Karpas-422 (cell line): ENCODE measurements around the gene HACL1. TPM values are rescaled to one million over a fixed set of nuclear protein-coding genes. Genes with fewer than 3 reads are reported as not detected.
"Not testable (repeated sequence)": the region's sequence is repeated elsewhere in the genome, so short reads cannot be mapped to it uniquely, and the experiment has no call there.

Source experiments
- DNase-seq: peaks from one replicate; pipeline ENCODE4 v3.0.0-alpha.2; 2015
- H2AFZ ChIP-seq: fragments of 200-600 bp; sonication (generic); 2 replicates; pipeline ENCODE4 v1.6.1; 2014; ENCODE audit warnings: antibody characterized with exemption, low read length, mixed read lengths
- H3K27ac ChIP-seq: fragments of 200-600 bp; sonication (generic); 2 replicates; pipeline ENCODE4 v1.5.1; 2014; ENCODE audit warnings: mild to moderate bottlenecking, low read length, moderate library complexity
- H3K27me3 ChIP-seq: fragments of 200-600 bp; sonication (generic); 2 replicates; pipeline ENCODE4 v1.6.1; 2014; ENCODE audit warnings: low read length, mixed read lengths
- H3K36me3 ChIP-seq: fragments of 200-600 bp; sonication (generic); 2 replicates; pipeline ENCODE4 v1.6.1; 2014; ENCODE audit warnings: low read length, mixed read lengths; ENCODE audit not compliant: insufficient read depth
- H3K4me1 ChIP-seq: fragments of 200-600 bp; sonication (generic); 2 replicates; pipeline ENCODE4 v1.6.1; 2014; ENCODE audit warnings: mild to moderate bottlenecking, low read length, mixed read lengths
- H3K4me2 ChIP-seq: fragments of 200-600 bp; sonication (generic); 2 replicates; pipeline ENCODE4 v1.6.1; 2014; ENCODE audit warnings: low read length, low read depth, mild to moderate bottlenecking; ENCODE audit not compliant: poor library complexity, severe bottlenecking
- H3K4me3 ChIP-seq: fragments of 200-600 bp; sonication (generic); 2 replicates; pipeline ENCODE4 v1.5.1; 2014; ENCODE audit warnings: mild to moderate bottlenecking, antibody characterized with exemption, low read length, mixed read lengths
- H3K79me2 ChIP-seq: fragments of 200-600 bp; sonication (generic); 2 replicates; pipeline ENCODE4 v1.6.1; 2014; ENCODE audit warnings: mild to moderate bottlenecking, low read length, mixed read lengths
- H3K9ac ChIP-seq: fragments of 200-600 bp; sonication (generic); 2 replicates; pipeline ENCODE4 v1.6.0; 2014; ENCODE audit warnings: low read length
- H3K9me2 ChIP-seq: fragments of 200-600 bp; sonication (generic), shearing (Covaris generic); replicated peaks from 2 replicates; pipeline ENCODE4 v1.6.0; 2014; ENCODE audit warnings: mild to moderate bottlenecking, low read length, moderate library complexity; ENCODE audit not compliant: insufficient read depth
- H3K9me3 ChIP-seq: fragments of 300-700, 200-600 bp; sonication (generic); 2 replicates; pipeline ENCODE4 v1.6.1; 2014; ENCODE audit warnings: low read length, mixed read lengths
- H4K20me1 ChIP-seq: fragments of 200-600 bp; sonication (generic); 2 replicates; pipeline ENCODE4 v1.6.1; 2014; ENCODE audit warnings: mild to moderate bottlenecking, antibody characterized with exemption, low read length, low read depth; ENCODE audit not compliant: insufficient read depth
- total RNA-seq: library from RNA; depleted of rRNA; stranded (reverse); fragments of >200 nt; shearing (Covaris generic); gene quantifications from 2 replicates; pipeline ENCODE4 v1.2.3, GENCODE V29; 2014; ENCODE audit warnings: low replicate concordance

HACL1 gene
- total RNA-seq, 1 experiment from 2014 or later: 58.9 TPM

GRCh38 chr3:15538345-15538744 lies 63.0 kb downstream of the HACL1 start:
- DNase-seq: no peak
- Histone ChIP-seq H3K36me3 (no peaks in the 10 kb centered on the region), H3K27ac (no peak overlapping the region), H2AFZ (no peak overlapping the region), H3K9me2 (no peaks in the 10 kb centered on the region), H3K4me2 (no peak overlapping the region), H3K27me3 (no peaks in the 10 kb centered on the region), H3K9ac (no peak overlapping the region), H3K9me3 (no peaks in the 10 kb centered on the region), H4K20me1 (no peaks in the 10 kb centered on the region), H3K4me3 (no peak overlapping the region), H3K4me1 (no peaks in the 10 kb centered on the region), H3K79me2 (no peaks in the 10 kb centered on the region)

GRCh38 chr3:15536856-15537255 lies 64.5 kb downstream of the HACL1 start:
- Histone ChIP-seq H3K4me3 (no peak overlapping the region), H3K9me3 (no peaks in the 10 kb centered on the region), H3K27ac (no peak overlapping the region), H4K20me1 (no peaks in the 10 kb centered on the region), H3K4me2 (no peak overlapping the region), H3K9me2 (no peaks in the 10 kb centered on the region), H2AFZ (no peak overlapping the region), H3K9ac (no peak overlapping the region), H3K79me2 (no peaks in the 10 kb centered on the region), H3K27me3 (no peaks in the 10 kb centered on the region), H3K4me1 (no peaks in the 10 kb centered on the region), H3K36me3 (no peaks in the 10 kb centered on the region)
- DNase-seq: no peak

DNA sequence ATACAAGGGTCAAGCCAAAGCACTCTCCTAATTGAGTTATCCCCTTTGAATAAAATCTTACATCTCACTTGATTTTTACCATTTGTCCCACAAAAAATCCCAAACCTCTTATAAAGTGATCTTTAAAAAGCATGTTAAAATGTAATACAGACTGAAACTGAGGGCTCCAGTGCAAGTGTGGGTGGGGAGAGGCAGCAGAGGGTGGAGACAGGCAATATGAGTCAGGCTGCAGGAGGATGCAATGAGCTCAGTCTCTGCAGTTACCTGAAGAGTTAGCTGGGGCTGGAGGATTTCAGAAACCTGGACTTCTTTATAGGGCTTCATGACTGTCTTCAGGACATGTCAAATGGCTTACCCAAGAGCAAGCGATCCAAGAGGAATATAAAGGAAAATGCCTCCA lies 65.6 kb downstream of the HACL1 start:
- no peak for DNase-seq
- no peak overlapping the region for H3K9ac ChIP-seq
- no peaks in the 10 kb centered on the region for H3K36me3 ChIP-seq
- no peaks in the 10 kb centered on the region for H3K79me2 ChIP-seq
- no peak overlapping the region for H3K27ac ChIP-seq
- no peaks in the 10 kb centered on the region for H3K27me3 ChIP-seq
- H3K9me3 ChIP-seq: no peaks in the 10 kb centered on the region
- no peaks in the 10 kb centered on the region for H3K4me1 ChIP-seq
- no peak overlapping the region for H3K4me3 ChIP-seq
- no peak overlapping the region for H3K4me2 ChIP-seq
- H3K9me2 ChIP-seq: no peaks in the 10 kb centered on the region
- H2AFZ ChIP-seq: no peak overlapping the region
- no peaks in the 10 kb centered on the region for H4K20me1 ChIP-seq

GRCh38 chr3:15532614-15533013 lies 68.8 kb downstream of the HACL1 start:
- H3K9me3 ChIP-seq, H3K4me2 ChIP-seq, H4K20me1 ChIP-seq, H3K27ac ChIP-seq, H3K36me3 ChIP-seq, H3K9me2 ChIP-seq, H3K79me2 ChIP-seq, H3K9ac ChIP-seq, DNase-seq, H2AFZ ChIP-seq, H3K4me3 ChIP-seq, H3K27me3 ChIP-seq, H3K4me1 ChIP-seq: not testable (repeated sequence)

- Histone ChIP-seq H3K9ac (no peak overlapping the region), H3K79me2 (no peaks in the 10 kb centered on the region), H4K20me1 (no peaks in the 10 kb centered on the region), H3K4me1 (no peaks in the 10 kb centered on the region), H3K9me3 (no peaks in the 10 kb centered on the region), H3K27me3 (no peaks in the 10 kb centered on the region), H2AFZ (no peak overlapping the region), H3K4me3 (no peak overlapping the region), H3K27ac (no peak overlapping the region), H3K4me2 (no peak overlapping the region), H3K9me2 (no peaks in the 10 kb centered on the region), H3K36me3 (no peaks in the 10 kb centered on the region)
- DNase-seq: no peak
Observed at GRCh38 chr3:15531346-15531745, 70.0 kb downstream of the HACL1 start.

GRCh38 chr3:15528854-15529537 lies 72.4 kb downstream of the HACL1 start:
- no peaks in the 10 kb centered on the region for H3K9me3 ChIP-seq
- no peak for DNase-seq
- H3K36me3 ChIP-seq: no peaks in the 10 kb centered on the region
- H3K9me2 ChIP-seq: no peaks in the 10 kb centered on the region
- no peak overlapping the region for H3K27ac ChIP-seq
- no peak overlapping the region for H3K9ac ChIP-seq
- no peak overlapping the region for H3K4me2 ChIP-seq
- H2AFZ ChIP-seq: no peak overlapping the region
- no peaks in the 10 kb centered on the region for H3K27me3 ChIP-seq
- H3K4me3 ChIP-seq: no peak overlapping the region
- H4K20me1 ChIP-seq: no peaks in the 10 kb centered on the region
- H3K79me2 ChIP-seq: no peaks in the 10 kb centered on the region
- no peaks in the 10 kb centered on the region for H3K4me1 ChIP-seq

- peak; percentile 47 for DNase-seq
- H4K20me1 ChIP-seq: no peaks in the 10 kb centered on the region
- no peak overlapping the region for H2AFZ ChIP-seq
Observed at GRCh38 chr3:15527031-15527459, 74.3 kb downstream of the HACL1 start.

DNA sequence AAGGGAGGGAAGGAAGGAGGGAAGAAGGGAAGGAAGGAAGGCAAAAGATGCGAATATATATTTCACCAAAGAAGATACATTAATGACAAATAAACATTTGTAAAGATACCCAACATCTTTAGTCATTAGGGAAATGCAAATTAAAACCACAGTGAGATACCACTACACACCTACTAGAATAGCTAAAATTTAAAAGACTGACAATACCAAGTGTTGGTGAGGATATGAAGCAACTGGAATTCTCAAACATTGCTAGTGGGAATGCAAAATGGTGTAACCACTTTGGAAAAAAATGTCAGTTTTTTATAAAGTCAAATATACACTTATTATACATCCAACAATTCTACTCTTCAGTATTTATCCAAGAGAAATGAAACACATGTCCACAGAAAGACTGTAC lies 75.6 kb downstream of the HACL1 start:
- Histone ChIP-seq H3K4me2 (no peak overlapping the region), H3K27ac (no peak overlapping the region), H3K4me1 (no peaks in the 10 kb centered on the region), H3K9ac (no peak overlapping the region), H3K9me2 (no peaks in the 10 kb centered on the region), H3K27me3 (no peaks in the 10 kb centered on the region), H3K9me3 (no peaks in the 10 kb centered on the region), H2AFZ (no peak overlapping the region), H3K79me2 (no peaks in the 10 kb centered on the region), H3K36me3 (no peaks in the 10 kb centered on the region), H4K20me1 (no peaks in the 10 kb centered on the region), H3K4me3 (no peak overlapping the region)
- no peak for DNase-seq

More at GRCh38 chr3:15527031-15527459, 74.3 kb downstream of the HACL1 start:
- H3K27ac ChIP-seq: no peak overlapping the region
- no peaks in the 10 kb centered on the region for H3K9me3 ChIP-seq
- no peaks in the 10 kb centered on the region for H3K27me3 ChIP-seq
- H3K9me2 ChIP-seq: no peaks in the 10 kb centered on the region
- H3K4me2 ChIP-seq: no peak overlapping the region
- H3K4me3 ChIP-seq: no peak overlapping the region
- no peak overlapping the region for H3K9ac ChIP-seq
- H3K36me3 ChIP-seq: no peaks in the 10 kb centered on the region
- H3K79me2 ChIP-seq: no peaks in the 10 kb centered on the region
- no peaks in the 10 kb centered on the region for H3K4me1 ChIP-seq
